Measurements from ENCODE around the gene ONECUT1. TPM values are rescaled to one million over a fixed set of nuclear protein-coding genes. Genes with fewer than 3 reads are reported as not detected.

Gene ONECUT1
- total and polyA plus RNA-seq, 5 donors from 2014 or later: not detected

DNA sequence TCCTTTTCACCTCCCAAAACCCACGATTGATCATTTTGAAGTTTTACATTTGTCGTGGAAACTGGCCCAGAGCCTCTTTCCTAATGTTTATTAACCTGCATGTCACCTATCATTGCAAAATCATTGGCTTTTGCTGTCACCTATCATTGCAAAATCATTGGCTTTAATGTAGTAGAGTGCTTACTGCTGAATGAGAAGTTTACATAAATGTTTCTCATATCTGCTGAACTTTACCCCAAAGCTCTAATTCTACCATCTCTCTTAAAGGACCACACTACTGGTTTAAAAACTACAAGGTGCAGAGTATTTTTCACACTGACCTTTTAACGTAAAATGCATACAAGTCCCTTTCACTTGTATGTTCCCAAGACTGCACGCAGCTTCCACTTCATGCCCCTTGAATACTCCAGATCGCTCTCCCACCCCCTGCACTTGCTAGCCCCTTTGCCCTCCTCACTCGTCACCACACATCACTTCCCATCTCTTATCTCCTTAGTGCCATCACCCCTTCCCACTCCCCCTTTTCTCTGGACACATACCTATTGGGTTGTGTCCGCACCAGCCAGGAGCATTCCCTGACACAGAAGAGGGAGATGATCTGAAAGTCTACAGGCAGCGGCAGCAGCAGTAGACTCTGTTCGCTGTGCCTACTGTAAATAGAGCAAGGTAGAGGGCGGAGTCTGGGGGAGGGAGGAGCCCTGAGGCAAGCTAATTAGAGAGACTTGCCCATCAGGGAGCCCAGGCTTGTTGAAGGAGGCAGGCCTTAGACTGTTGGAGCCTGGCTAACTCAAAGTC is 80.8 kb downstream of the ONECUT1 start:
- DNase-seq (no peak), ATAC-seq (ENCODE audit: low read depth in 2 of 2) (peak in 1 of 2 donors; percentile 64)
- Mint-ChIP-seq H3K4me1 (peaks cover 0 to 2% (median 0%) of the 10 kb centered on the region in 4 donors), H3K27ac (peak overlapping the region in 2 of 3 donors; percentile 8 to 72), H3K9me3 (peaks cover 0 to 3% (median 0%) of the 10 kb centered on the region in 7 donors), H3K4me3 (no peak overlapping the region), H3K36me3 (no peaks in the 10 kb centered on the region), H3K27me3 (peaks cover 15% of the 10 kb centered on the region)
- Histone ChIP-seq H3K4me3 (ENCODE audit: low read depth, low read length) (no peak overlapping the region), H3K4me1 (ENCODE audit: control insufficient read depth, insufficient read depth, low read length, poor library complexity, severe bottlenecking) (no peaks in the 10 kb centered on the region), H3K27me3 (ENCODE audit: control insufficient read depth, insufficient read depth, low read length) (no peaks in the 10 kb centered on the region), H3K36me3 (ENCODE audit: control insufficient read depth, insufficient read depth, low read length) (no peaks in the 10 kb centered on the region), H3K27ac (ENCODE audit: insufficient read depth, low read length, poor library complexity, severe bottlenecking) (no peak overlapping the region), H3K9me3 (ENCODE audit: control insufficient read depth in 2 of 2, low read length in 2 of 2) (no peaks in the 10 kb centered on the region)

Other genes with a start within 250 kb of the ONECUT1 start
- gene ARPP19, start 221.3 kb downstream of the ONECUT1 start, total RNA-seq: 143 TPM
- 10 to 100 TPM; 72.1 to 83.1 (median 82.6) TPM for gene ARPP19, start 221.3 kb downstream of the ONECUT1 start, polyA plus RNA-seq
- 139 TPM for gene ATOSA, start 110.9 kb downstream of the ONECUT1 start, total RNA-seq
- 10 to 100 TPM; 13.5 to 20.5 (median 17.8) TPM for gene ATOSA, start 110.9 kb downstream of the ONECUT1 start, polyA plus RNA-seq